Measurements from ENCODE around the gene MARK3.

The MARK3 gene

GRCh38 chr14:103443111-103443510 lies 57.9 kb downstream of the MARK3 start:
- TF ChIP-seq, protein P1, sequence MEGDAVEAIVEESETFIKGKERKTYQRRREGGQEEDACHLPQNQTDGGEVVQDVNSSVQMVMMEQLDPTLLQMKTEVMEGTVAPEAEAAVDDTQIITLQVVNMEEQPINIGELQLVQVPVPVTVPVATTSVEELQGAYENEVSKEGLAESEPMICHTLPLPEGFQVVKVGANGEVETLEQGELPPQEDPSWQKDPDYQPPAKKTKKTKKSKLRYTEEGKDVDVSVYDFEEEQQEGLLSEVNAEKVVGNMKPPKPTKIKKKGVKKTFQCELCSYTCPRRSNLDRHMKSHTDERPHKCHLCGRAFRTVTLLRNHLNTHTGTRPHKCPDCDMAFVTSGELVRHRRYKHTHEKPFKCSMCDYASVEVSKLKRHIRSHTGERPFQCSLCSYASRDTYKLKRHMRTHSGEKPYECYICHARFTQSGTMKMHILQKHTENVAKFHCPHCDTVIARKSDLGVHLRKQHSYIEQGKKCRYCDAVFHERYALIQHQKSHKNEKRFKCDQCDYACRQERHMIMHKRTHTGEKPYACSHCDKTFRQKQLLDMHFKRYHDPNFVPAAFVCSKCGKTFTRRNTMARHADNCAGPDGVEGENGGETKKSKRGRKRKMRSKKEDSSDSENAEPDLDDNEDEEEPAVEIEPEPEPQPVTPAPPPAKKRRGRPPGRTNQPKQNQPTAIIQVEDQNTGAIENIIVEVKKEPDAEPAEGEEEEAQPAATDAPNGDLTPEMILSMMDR (IDR thresholded peaks at IDR 0.05) = no peak
- TF ChIP-seq ZFX (IDR thresholded peaks at IDR 0.05; ENCODE audit: borderline replicate concordance) = no peak

DNA sequence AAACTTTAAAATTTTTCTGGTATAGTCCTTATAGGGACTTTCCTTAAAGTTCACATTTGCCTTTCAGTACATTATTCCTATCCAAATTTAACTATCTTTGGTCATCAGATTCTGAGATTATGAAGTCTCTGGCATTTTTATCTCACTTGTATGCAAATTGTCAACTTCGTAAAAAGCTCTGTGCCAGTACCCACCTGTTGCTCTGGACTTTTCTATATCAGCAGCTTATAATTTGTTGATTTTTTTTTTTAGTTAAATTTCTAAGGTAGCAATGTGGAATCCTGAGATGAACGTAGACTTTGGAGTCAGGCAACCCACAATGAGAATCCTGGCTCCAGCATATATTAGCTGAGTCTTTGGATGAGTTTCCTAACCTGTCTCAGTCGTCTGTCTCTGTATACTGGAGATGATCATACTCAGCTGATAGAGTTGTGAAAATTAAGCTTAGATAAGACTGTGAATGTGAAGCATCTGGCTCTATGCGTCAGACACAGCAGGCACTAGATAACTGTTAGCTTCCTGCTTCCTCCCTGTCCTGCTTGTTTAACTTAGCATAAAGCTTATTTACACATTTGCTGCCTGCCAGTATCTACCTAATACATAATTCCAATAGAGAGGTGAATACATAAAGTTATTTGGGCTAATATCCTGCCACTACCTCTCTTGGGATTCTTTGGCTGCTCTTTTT lies 59.8 kb downstream of the MARK3 start:
- TF ChIP-seq, protein P1 (IDR thresholded peaks at IDR 0.05) = no peak
- TF ChIP-seq ZFX (IDR thresholded peaks at IDR 0.05; ENCODE audit: borderline replicate concordance) = no peak
- H3K27ac ChIP-seq = no peak overlapping the region

More at GRCh38 chr14:103443111-103443510, 57.9 kb downstream of the MARK3 start:
- H3K27ac ChIP-seq = no peak overlapping the region

DNA sequence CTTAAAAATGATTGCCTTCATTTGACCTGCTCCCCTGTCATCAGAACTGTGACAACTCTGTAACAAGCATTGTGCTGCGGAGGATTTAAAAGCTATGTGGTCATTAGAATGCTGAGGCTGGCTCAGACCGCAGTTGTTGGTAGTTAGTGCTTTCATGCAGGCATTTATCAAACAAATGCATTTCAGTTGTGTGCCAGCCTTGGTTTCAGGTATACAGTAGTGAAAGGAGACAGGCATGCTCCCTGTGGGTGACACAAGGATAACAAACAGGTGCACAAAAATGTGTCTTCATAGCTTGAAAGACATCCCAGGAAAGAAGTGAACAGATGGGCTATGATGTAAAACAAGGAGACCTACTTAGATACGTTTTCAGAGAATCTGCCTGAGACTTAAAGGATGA lies 60.6 kb downstream of the MARK3 start:
- no peak overlapping the region for H3K27ac ChIP-seq
- TF ChIP-seq, protein P1 (IDR thresholded peaks at IDR 0.05) = no peak
- TF ChIP-seq ZFX (IDR thresholded peaks at IDR 0.05; ENCODE audit: borderline replicate concordance) = no peak

DNA sequence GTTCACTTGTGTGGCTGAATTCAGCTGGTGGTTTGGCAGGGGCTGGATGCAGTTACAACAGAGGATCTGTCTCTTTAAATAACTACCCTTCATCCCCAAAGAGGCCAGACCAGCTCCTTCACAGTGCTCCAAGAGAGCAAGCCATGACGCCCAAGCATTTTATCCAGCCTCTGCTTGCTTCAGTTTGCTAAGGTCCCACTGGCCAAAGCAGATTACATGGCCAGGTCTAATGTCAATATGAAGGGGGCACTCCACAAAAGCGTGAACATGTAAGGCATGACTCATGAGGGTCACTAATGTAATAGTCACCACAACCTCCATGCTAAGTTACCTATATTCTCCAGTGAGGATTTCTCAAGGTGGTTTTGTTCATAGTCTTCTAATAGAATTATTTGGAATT lies 62.9 kb downstream of the MARK3 start:
- no peak overlapping the region for H3K27ac ChIP-seq
- TF ChIP-seq ZFX (IDR thresholded peaks at IDR 0.05; ENCODE audit: borderline replicate concordance) = no peak
- TF ChIP-seq, protein P1 (IDR thresholded peaks at IDR 0.05) = no peak

GRCh38 chr14:103449634-103450161 lies 64.5 kb downstream of the MARK3 start:
- no peak overlapping the region for H3K27ac ChIP-seq
- TF ChIP-seq ZFX (IDR thresholded peaks at IDR 0.05; ENCODE audit: borderline replicate concordance) = no peak
- TF ChIP-seq, protein P1 (IDR thresholded peaks at IDR 0.05) = no peak

DNA sequence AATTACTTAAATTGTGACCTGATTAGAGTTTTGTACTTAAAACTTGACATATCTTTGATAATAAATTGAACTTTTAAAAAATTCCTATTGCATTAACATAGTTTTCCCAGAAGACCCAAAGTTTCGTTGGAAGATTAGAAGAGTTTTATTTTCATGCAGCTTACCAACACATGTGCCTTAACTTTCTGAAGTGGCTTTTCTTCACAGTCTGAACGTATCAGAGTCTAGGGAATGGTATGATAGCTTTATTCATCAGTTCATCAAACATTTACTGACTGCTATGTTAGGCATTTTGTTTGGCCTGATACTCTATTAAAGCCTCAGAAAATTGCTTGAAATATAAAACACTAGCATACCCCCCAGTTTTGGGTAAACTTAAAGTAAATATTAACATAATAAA lies 65.2 kb downstream of the MARK3 start:
- H3K27ac ChIP-seq = no peak overlapping the region
- TF ChIP-seq ZFX (IDR thresholded peaks at IDR 0.05; ENCODE audit: borderline replicate concordance) = no peak
- TF ChIP-seq, protein P1 (IDR thresholded peaks at IDR 0.05) = no peak

DNA sequence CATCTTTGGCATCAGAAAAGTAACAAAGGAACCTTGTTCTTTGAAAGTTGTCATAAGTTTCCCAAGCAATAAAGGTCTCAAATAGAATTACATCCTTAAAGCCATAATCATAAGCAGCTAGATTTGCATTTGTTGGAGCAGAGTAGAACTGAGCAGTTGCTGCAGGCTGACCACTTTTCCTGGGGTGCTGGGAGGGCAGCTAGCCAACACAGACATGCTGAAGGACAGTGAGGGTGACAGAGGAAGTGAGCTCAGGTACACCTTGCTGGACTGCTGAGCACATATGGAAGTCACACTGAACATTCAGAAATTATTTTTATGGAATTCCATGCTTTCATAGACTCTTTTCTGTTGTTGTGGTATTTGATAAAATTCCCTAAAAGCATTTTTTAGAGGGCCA lies 66.2 kb downstream of the MARK3 start:
- TF ChIP-seq, protein P1 (IDR thresholded peaks at IDR 0.05) = no peak
- no peak for TF ChIP-seq ZFX (IDR thresholded peaks at IDR 0.05; ENCODE audit: borderline replicate concordance)

More for the DNA sequence above, 66.2 kb downstream of the MARK3 start:
- H3K27ac ChIP-seq = no peak overlapping the region

Measured in 22Rv1 (cell line).